AG04449 (cell line): Measurements from ENCODE around the gene DISP3.

Experiments
- CTCF ChIA-PET: fragments of 350-600 bp; formaldehyde crosslinking; extraction: SDS; loops from one replicate; lab custom pipeline; 2021; ENCODE audit warnings: antibody characterized with exemption; lab: Yijun Ruan, JAX
- POLR2A ChIA-PET: fragments of 400-600, 350-600 bp; formaldehyde crosslinking; extraction: SDS; loops from one replicate; lab custom pipeline; 2020; ENCODE audit warnings: antibody characterized with exemption, inconsistent platforms; lab: Yijun Ruan, JAX
- DNase-seq: peaks from one replicate; pipeline ENCODE4 v3.0.0-alpha.2; 2010; ENCODE audit warnings: low read depth, low spot score
- H3K4me3 ChIP-seq: 2 replicates; pipeline ENCODE4 v1.5.1; 2011; ENCODE audit warnings: low read depth, mild to moderate bottlenecking, control low read depth, low read length
- TF ChIP-seq, protein P1 (sequence below): IDR thresholded peaks from one replicate; pipeline ENCODE4 v1.5.1; 2011; ENCODE audit warnings: mild to moderate bottlenecking, moderate library complexity, low read length, control low read depth, inconsistent platforms; ENCODE audit not compliant: insufficient read depth; ENCODE audit errors: missing control alignments

The DISP3 gene

DNA sequence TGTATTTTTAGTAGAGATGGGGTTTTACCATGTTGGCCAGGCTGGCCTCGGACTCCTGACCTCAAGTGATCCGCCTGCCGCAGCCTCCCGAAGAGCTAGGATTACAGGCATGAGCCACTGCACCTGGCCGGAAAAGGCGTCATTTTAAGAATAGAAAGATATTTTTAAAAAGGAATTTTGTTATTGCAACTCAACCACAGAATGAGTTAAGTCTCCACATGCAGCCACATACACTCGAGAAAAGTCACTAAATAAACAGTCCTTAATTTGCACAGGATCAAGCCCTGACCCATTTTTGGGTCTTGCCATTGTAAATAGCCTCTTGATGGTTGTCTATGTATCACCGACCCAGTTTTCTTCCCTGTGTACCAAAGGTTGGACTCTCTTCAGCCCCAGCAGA, 89.7 kb downstream of the DISP3 start:
- H3K4me3 ChIP-seq, result no peak overlapping the region
- ChIA-PET CTCF (no interaction called here), POLR2A (no interaction called here)
- TF ChIP-seq, protein P1, sequence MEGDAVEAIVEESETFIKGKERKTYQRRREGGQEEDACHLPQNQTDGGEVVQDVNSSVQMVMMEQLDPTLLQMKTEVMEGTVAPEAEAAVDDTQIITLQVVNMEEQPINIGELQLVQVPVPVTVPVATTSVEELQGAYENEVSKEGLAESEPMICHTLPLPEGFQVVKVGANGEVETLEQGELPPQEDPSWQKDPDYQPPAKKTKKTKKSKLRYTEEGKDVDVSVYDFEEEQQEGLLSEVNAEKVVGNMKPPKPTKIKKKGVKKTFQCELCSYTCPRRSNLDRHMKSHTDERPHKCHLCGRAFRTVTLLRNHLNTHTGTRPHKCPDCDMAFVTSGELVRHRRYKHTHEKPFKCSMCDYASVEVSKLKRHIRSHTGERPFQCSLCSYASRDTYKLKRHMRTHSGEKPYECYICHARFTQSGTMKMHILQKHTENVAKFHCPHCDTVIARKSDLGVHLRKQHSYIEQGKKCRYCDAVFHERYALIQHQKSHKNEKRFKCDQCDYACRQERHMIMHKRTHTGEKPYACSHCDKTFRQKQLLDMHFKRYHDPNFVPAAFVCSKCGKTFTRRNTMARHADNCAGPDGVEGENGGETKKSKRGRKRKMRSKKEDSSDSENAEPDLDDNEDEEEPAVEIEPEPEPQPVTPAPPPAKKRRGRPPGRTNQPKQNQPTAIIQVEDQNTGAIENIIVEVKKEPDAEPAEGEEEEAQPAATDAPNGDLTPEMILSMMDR, result no peak
- DNase-seq, result no peak

DNA sequence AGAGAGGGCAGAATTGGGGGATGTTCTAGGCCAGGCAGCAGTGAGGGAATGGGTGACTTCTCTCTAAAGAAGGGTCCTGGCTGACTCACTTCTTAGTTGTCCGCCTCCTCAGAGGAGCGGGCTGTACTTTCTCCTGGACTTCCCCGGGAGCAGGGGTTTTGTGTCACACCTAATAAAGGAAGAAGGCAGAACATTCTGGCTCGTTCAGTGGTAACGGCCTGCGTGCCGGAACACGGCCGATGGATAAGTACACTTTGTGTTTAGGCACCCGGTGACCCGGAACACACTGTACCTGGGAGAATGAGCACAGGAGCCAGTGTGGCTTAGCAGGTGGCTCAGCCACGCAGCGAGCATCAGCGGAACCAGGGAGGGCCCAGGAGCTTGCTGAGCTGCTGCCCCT, 90.6 kb downstream of the DISP3 start:
- POLR2A ChIA-PET, result no interaction called here
- H3K4me3 ChIP-seq, result no peak overlapping the region
- no peak for DNase-seq
- CTCF ChIA-PET, result no interaction called here
- TF ChIP-seq, protein P1, result no peak

DNA sequence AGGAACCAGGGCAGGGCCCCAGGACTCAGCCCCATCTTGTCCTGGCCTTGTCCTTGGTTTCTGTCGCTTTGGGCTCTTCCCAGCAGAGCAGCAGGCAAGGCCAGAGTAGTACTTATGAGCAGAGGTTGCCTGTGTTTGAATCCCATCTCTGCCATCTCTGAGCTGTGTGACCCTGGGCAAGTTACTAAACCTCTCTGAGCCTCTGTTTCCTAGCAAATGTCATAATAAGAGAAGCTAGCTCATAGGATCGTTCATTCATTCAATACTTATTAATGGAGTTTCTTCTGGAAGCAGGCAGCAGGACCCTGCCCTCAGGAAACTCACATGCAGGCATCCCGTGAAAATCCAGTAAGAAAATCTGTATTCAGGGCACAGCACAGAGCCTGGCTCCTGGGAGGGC, 91.0 kb downstream of the DISP3 start:
- TF ChIP-seq, protein P1, result no peak
- no peak overlapping the region for H3K4me3 ChIP-seq
- ChIA-PET CTCF (no interaction called here), POLR2A (no interaction called here)
- DNase-seq, result no peak

DNA sequence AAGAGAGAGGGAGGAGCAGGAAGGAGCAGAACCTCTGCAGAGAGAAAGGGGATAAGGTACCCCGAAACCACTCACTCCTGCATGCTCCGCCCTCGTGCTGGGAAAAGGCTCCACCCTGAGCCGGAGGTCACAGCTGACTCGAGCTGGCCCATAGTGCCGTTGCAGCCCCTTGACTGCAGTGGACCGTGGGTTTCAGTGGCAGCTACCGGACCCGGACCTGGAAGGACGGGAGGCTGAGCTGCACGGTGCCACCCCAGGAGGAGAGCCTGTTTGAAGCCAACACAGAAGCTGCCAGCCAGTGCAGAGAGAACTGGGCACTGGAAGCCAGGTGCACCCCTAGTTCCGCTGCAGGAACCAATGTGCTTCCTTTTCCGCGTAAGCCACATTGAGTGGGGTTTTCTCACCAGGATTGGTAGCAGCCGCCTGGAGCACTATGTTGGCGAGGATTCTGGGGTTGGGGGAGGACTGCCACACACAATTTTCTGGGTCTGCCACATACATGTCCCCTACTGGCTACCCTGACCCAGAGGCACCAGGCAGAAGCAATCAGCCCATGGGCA, 91.9 kb downstream of the DISP3 start:
- TF ChIP-seq, protein P1, result no peak
- no peak for DNase-seq
- ChIA-PET POLR2A (interaction anchor here (0.6 kb wide), 1 partner anchor 19 kb away, joined by 3 read pairs; no protein-coding TSS in a partner anchor), CTCF (no interaction called here)
- no peak overlapping the region for H3K4me3 ChIP-seq

DNA sequence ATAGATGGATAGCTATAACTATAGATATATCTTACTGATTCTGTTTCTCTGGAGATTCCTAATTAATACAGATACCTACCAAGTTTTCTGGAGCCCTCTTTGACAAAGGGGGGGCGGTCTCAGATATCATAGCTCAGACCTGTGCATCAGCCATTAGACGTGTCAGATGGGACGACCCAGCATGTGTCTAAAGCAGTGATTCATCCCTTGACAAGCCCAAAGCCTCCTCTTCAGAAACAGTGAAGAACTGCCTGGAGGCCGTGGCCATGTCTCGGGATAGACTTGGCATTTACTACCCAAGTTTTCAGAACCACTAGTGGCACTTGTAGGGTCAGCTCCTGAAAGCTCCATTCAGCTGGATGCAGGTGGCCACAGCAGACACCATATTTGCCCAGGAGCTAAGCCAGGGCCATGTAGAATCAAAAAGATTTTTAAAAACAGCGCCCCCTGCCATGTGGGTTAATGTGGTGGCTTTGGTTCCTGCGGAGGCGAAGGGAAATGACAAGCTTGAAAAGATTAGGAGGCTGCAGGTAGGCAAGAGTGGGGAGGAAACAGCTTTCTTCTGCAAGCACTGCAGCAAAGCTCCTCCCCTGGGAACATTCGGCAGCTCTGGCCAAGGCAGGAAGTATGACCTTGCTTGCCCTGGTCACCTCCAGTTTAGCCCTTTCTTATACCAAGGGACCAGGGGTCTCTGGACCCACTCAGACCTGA, 93.1 kb downstream of the DISP3 start:
- CTCF ChIA-PET, result interaction anchor here (0.8 to 1.4 kb wide), 3 partner anchors 24 to 331 kb away, joined by 3 read pairs; no protein-coding TSS in a partner anchor
- TF ChIP-seq, protein P1, result no peak
- POLR2A ChIA-PET, result no interaction called here
- no peak overlapping the region for H3K4me3 ChIP-seq
- no peak for DNase-seq

DNA sequence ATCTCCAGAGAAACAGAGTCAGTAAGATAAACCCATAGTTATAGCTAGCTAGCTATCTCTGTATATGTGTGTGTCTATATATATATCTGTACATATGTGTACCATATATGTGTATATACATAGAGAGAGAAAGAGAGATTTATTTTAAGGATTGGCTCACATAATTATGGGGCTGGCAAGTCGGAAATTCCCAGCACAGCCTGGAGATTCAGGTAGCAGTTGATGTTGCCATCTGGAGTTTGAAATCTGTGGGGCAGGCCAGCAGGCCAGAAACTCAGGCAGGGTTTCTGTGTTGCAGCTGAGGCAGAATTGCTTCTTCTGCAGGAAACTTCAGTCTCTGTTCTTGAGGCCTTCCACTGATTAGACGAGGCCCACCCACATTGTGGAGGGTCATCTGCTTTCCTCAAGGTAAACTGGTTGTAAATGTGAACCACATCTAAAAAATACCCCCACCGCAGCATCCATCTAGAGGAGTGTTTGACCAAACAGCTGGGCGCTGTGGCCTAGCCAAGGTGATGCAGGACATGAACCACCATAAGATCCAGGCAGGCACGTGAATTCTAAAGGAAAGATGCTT, 94.2 kb downstream of the DISP3 start:
- POLR2A ChIA-PET, result no interaction called here
- DNase-seq, result no peak
- H3K4me3 ChIP-seq, result no peak overlapping the region
- CTCF ChIA-PET, result no interaction called here
- TF ChIP-seq, protein P1, result no peak
